ENCODE measurements around the gene ASAP3.

GRCh38 chr1:23417570-23417969 is 66.4 kb downstream of the ASAP3 start:
- no peak for TF ChIP-seq POLR2AphosphoS5 (IDR thresholded peaks at IDR 0.05; ENCODE audit: insufficient read depth, low read depth, low read length)
- no peak for TF ChIP-seq FOS (IDR thresholded peaks at IDR 0.05; ENCODE audit: borderline replicate concordance, insufficient read depth, low read length)
- no peak for TF ChIP-seq POLR2A (IDR thresholded peaks at IDR 0.05; ENCODE audit: low read depth, low read length)
- no peak for TF ChIP-seq CTCF (IDR thresholded peaks at IDR 0.05; ENCODE audit: extremely low read depth in 1 of 2, insufficient read depth in 1 of 2, low read depth in 1 of 2, low read length in 2 of 2)
- no peak for TF ChIP-seq EZH2 (IDR thresholded peaks at IDR 0.05; ENCODE audit: borderline replicate concordance, low read depth, low read length, severe bottlenecking)

Measured in endothelial cell of umbilical vein (primary cell).